GM19239 (cell line): ENCODE results near the gene RERE.

Source experiments
- DNase-seq: peaks from one replicate; pipeline ENCODE4 v3.0.0; 2011; ENCODE audit warnings: low spot score; ENCODE audit not compliant: insufficient read length
- FAIRE-seq: peaks from 2 replicates; lab custom pipeline; 2011; peaks lifted over from hg19 to GRCh38; lab: Jason Lieb, UNC

Gene RERE

GRCh38 chr1:8765198-8765597 lies 52.2 kb downstream of the RERE start:
- DNase-seq (no peak), FAIRE-seq (no peak)

GRCh38 chr1:8764293-8764937 lies 53.0 kb downstream of the RERE start:
- FAIRE-seq, result peak; percentile 33
- DNase-seq, result no peak

GRCh38 chr1:8763888-8764287 lies 53.6 kb downstream of the RERE start:
- peak; percentile 88 for FAIRE-seq

GRCh38 chr1:8754993-8755392 lies 62.4 kb downstream of the RERE start:
- DNase-seq (no peak), FAIRE-seq (no peak)

More at GRCh38 chr1:8763888-8764287, 53.6 kb downstream of the RERE start:
- DNase-seq, result no peak

GRCh38 chr1:8754247-8754650 lies 63.2 kb downstream of the RERE start:
- DNase-seq (no peak), FAIRE-seq (no peak)

GRCh38 chr1:8753736-8754135 lies 63.7 kb downstream of the RERE start:
- FAIRE-seq, result no peak

GRCh38 chr1:8752921-8753713 lies 64.3 kb downstream of the RERE start:
- DNase-seq, result no peak
- FAIRE-seq, result no peak

More at GRCh38 chr1:8753736-8754135, 63.7 kb downstream of the RERE start:
- DNase-seq, result no peak

GRCh38 chr1:8752411-8752810 lies 65.0 kb downstream of the RERE start:
- FAIRE-seq (no peak), DNase-seq (no peak)

GRCh38 chr1:8751984-8752383 lies 65.5 kb downstream of the RERE start:
- FAIRE-seq (peak; percentile 42), DNase-seq (no peak)

GRCh38 chr1:8747879-8748825 lies 69.3 kb downstream of the RERE start:
- FAIRE-seq, result no peak

GRCh38 chr1:8746554-8746953 lies 70.9 kb downstream of the RERE start:
- DNase-seq (no peak), FAIRE-seq (peak; percentile 23)

More at GRCh38 chr1:8747879-8748825, 69.3 kb downstream of the RERE start:
- DNase-seq, result no peak

- no peak for DNase-seq
- FAIRE-seq, result peak; percentile 21
These were observed 71.6 kb downstream of the RERE start for GRCh38 chr1:8745749-8746390.

- no peak for DNase-seq
- no peak for FAIRE-seq
These were observed 72.1 kb downstream of the RERE start for GRCh38 chr1:8745346-8745745.

- DNase-seq, result no peak
- FAIRE-seq, result no peak
These were observed 75.2 kb downstream of the RERE start for GRCh38 chr1:8742022-8742924.

- DNase-seq, result no peak
- FAIRE-seq, result peak; percentile 18
These were observed 77.4 kb downstream of the RERE start for GRCh38 chr1:8740034-8740449.

- DNase-seq (no peak), FAIRE-seq (no peak)
These were observed 78.1 kb downstream of the RERE start for GRCh38 chr1:8739377-8739776.

GRCh38 chr1:8736927-8737326 lies 80.5 kb downstream of the RERE start:
- DNase-seq (no peak), FAIRE-seq (no peak)

- FAIRE-seq (no peak), DNase-seq (no peak)
These were observed 84.0 kb downstream of the RERE start for GRCh38 chr1:8733484-8733883.

GRCh38 chr1:8731162-8731561 lies 86.3 kb downstream of the RERE start:
- FAIRE-seq, result no peak
- no peak for DNase-seq
